K562 (cell line): Measurements from ENCODE around the gene SYPL2. TPM values are rescaled to one million over a fixed set of nuclear protein-coding genes. Genes with fewer than 3 reads are reported as not detected.

ENCODE experiments used
- ATAC-seq: fragments of 200-7000 bp; cut with Tn5 transposase; 3 replicates; pipeline ENCODE4 v1.9.1; 2020; ENCODE audit warnings: moderate library complexity
- BruUV-seq: library from RNA; stranded (reverse); fragments of 400-500 nt; replicated peaks from 2 replicates; lab custom pipeline; 2021; lab: Mats Ljungman, UMichigan
- CTCF ChIA-PET: fragments of 300-600 bp; formaldehyde crosslinking; extraction: SDS; loops from one replicate; lab custom pipeline; 2021; ENCODE audit warnings: low intra/inter-chr PET ratio; lab: Yijun Ruan, JAX
- POLR2A ChIA-PET: fragments of 300-600, 350-650 bp; sonication (Branson Sonifier 250); formaldehyde crosslinking; extraction: SDS; loops from one replicate; lab custom pipeline; 2021; ENCODE audit warnings: antibody characterized with exemption, inconsistent platforms; lab: Yijun Ruan, JAX
- DNase-seq, 4 experiments: peaks; one replicate each; pipeline versions ENCODE4 v3.0.0 to v3.0.0-alpha.2; 2011 to 2018; ENCODE audit warnings: low spot score in 3 of 4, mixed read lengths in 3 of 4; ENCODE audit errors: extremely low read depth in 1 of 4
- FAIRE-seq: peaks from 2 replicates; lab custom pipeline; 2011; peaks lifted over from hg19 to GRCh38; lab: Jason Lieb, UNC
- H2AFZ ChIP-seq: 2 replicates; pipeline ENCODE4 v1.6.0; 2011; ENCODE audit warnings: low read depth, low read length, control low read depth, inconsistent platforms
- H3K27ac ChIP-seq: fragments of 200-600 bp; 3 replicates; pipeline ENCODE4 v1.8.0; 2011; ENCODE audit warnings: low read depth, mild to moderate bottlenecking, control low read depth, inconsistent platforms, low read length, moderate library complexity, mixed read lengths; ENCODE audit errors: extremely low read depth
- H3K27me3 ChIP-seq, 2 experiments: fragments of 300-600 bp in 1 of 2; 2 replicates in 1 of 2; 3 replicates in 1 of 2; pipeline versions ENCODE4 v1.6.0 to v1.8.0; 2011; ENCODE audit warnings: inconsistent platforms in 2 of 2, low read length in 2 of 2, mild to moderate bottlenecking in 1 of 2, mixed read lengths in 1 of 2, moderate library complexity in 1 of 2; ENCODE audit not compliant: control insufficient read depth in 2 of 2, insufficient read depth in 2 of 2
- H3K36me3 ChIP-seq: fragments of 300-600 bp; 3 replicates; pipeline ENCODE4 v1.8.0; 2011; ENCODE audit warnings: mild to moderate bottlenecking, low read length, inconsistent platforms; ENCODE audit not compliant: control insufficient read depth, insufficient read depth
- H3K4me1 ChIP-seq, 2 experiments: fragments of 200-600 bp in 1 of 2; replicated peaks in 1 of 2; 2 replicates in 1 of 2; 3 replicates in 1 of 2; pipeline versions ENCODE4 v1.5.1 to v1.8.0; 2011; ENCODE audit warnings: inconsistent platforms in 2 of 2, low read length in 2 of 2, mild to moderate bottlenecking in 1 of 2, mixed read lengths in 1 of 2, moderate library complexity in 1 of 2; ENCODE audit not compliant: control insufficient read depth in 2 of 2, insufficient read depth in 2 of 2
- H3K4me2 ChIP-seq: 2 replicates; pipeline ENCODE4 v1.6.1; 2011; ENCODE audit warnings: low read length, control low read depth, inconsistent platforms, mixed read lengths; ENCODE audit not compliant: insufficient read depth
- H3K4me3 ChIP-seq: fragments of 200-600 bp; sonication (generic), shearing (Covaris generic); 2 replicates; pipeline ENCODE4 v1.5.1; 2016; ENCODE audit warnings: control low read depth, inconsistent platforms
- H3K79me2 ChIP-seq: fragments of 200-600 bp; 3 replicates; pipeline ENCODE4 v1.8.0; 2011; ENCODE audit warnings: low read length, inconsistent platforms; ENCODE audit not compliant: control insufficient read depth, insufficient read depth
- H3K9ac ChIP-seq, 2 experiments: 2 replicates each; pipeline versions ENCODE4 v1.6.0 to v1.6.1; 2011; ENCODE audit warnings: low read depth in 2 of 2, low read length in 2 of 2, control low read depth in 1 of 2, inconsistent platforms in 1 of 2, mild to moderate bottlenecking in 1 of 2, mixed read lengths in 1 of 2; ENCODE audit not compliant: insufficient read depth in 1 of 2
- H3K9me1 ChIP-seq: one replicate; pipeline ENCODE4 v1.6.0; 2011; ENCODE audit warnings: inconsistent platforms, mild to moderate bottlenecking, low read length, moderate library complexity; ENCODE audit not compliant: control insufficient read depth, insufficient read depth
- H3K9me3 ChIP-seq: replicated peaks from 2 replicates; pipeline ENCODE4 v1.5.1; 2011; ENCODE audit warnings: low read depth, low read length, inconsistent platforms; ENCODE audit not compliant: control insufficient read depth, insufficient read depth
- H4K20me1 ChIP-seq: replicated peaks from 2 replicates; pipeline ENCODE4 v1.6.1; 2011; ENCODE audit warnings: low read length, inconsistent platforms, mixed read lengths; ENCODE audit not compliant: control insufficient read depth, insufficient read depth
- ILF3 ChIP-seq: fragments of 450-650 bp; IDR thresholded peaks from 2 replicates; pipeline ENCODE4 v1.6.1; 2018; ENCODE audit warnings: antibody characterized with exemption, mild to moderate bottlenecking, moderate library complexity, borderline replicate concordance
- OTX1 ChIP-seq: fragments of 450-650 bp; formaldehyde crosslinking; IDR thresholded peaks from 2 replicates; pipeline ENCODE4 v1.4.0; 2022; ENCODE audit warnings: mild to moderate bottlenecking
- RBFOX2 ChIP-seq: fragments of 200-400 bp; formaldehyde crosslinking; IDR thresholded peaks from 2 replicates; pipeline ENCODE4 v1.6.1; 2017; ENCODE audit warnings: low read depth, mild to moderate bottlenecking, low read length, moderate library complexity
- ZNF184 ChIP-seq: sonication (generic); formaldehyde crosslinking; IDR thresholded peaks from 2 replicates; pipeline ENCODE4 v1.5.0; 2020; ENCODE audit warnings: missing genetic modification reagents
- ZNF507 ChIP-seq: conservative IDR thresholded peaks from 2 replicates; pipeline ENCODE4 v1.6.1; 2017; ENCODE audit warnings: missing genetic modification characterization, missing compliant biosample characterization
- ZNF668 ChIP-seq: fragments of 250-450 bp; sonication (Bioruptor Pico); IDR thresholded peaks from 2 replicates; pipeline ENCODE4 v1.8.0; 2022; ENCODE audit warnings: mild to moderate bottlenecking, inconsistent platforms
- WGBS: fragments of 100-300 bp; shearing (Covaris generic); methylation state at CpG from one replicate; pipeline ENCODE4 v1.1.6; 2016; ENCODE audit warnings: low coverage, mixed read lengths; ENCODE audit not compliant: insufficient coverage; ENCODE audit errors: missing lambda C conversion rate; 5-methylcytosine and 5-hydroxymethylcytosine counted together
- in situ Hi-C: fragments of 300-500 bp; cut with MboI; formaldehyde crosslinking; loops from 4 replicates; pipeline ENCODE4 v1.15.0; 2018; ENCODE audit warnings: inconsistent platforms, mixed read lengths
- intact Hi-C: fragments of 100-400 bp; cut with micrococcal nuclease; formaldehyde crosslinking; loops from 2 replicates; pipeline ENCODE4 v1.14.2; 2022
- polyA plus RNA-seq, 8 experiments: library from polyadenylated mRNA; depleted of rRNA in 4 of 8; stranded (reverse) in 5 of 8; unstranded in 3 of 8; fragments of >200 nt; fragmentation: Nextera tagmentation in 2 of 8; fragmentation: Illumina TruSeq in 1 of 8; extraction: Ambion mirVana in 2 of 8; extraction: Trizol in 1 of 8; gene quantifications; 2 replicates each; pipeline versions ENCODE4 v1.2.1 to v1.2.3, GENCODE V29; 2011 to 2014; ENCODE audit warnings: inconsistent platforms in 1 of 8, missing spikeins in 1 of 8
- total RNA-seq, 7 experiments: library from RNA; depleted of rRNA in 6 of 7; stranded (reverse); fragments of >200 nt in 6 of 7; fragmentation: Illumina TruSeq in 2 of 7; extraction: Trizol in 2 of 7; gene quantifications; 2 replicates each; pipeline versions ENCODE4 v1.2.1 to v1.2.3, GENCODE V29; 2011 to 2021; ENCODE audit warnings: low replicate concordance in 1 of 7

Gene SYPL2
- total and polyA plus RNA-seq, 9 of the 15 experiments (the other 6 are each of a cell fraction or from before 2014, with no cell fraction given): 0.03 to 0.20 (median 0.07) TPM; not detected in 2

DNA sequence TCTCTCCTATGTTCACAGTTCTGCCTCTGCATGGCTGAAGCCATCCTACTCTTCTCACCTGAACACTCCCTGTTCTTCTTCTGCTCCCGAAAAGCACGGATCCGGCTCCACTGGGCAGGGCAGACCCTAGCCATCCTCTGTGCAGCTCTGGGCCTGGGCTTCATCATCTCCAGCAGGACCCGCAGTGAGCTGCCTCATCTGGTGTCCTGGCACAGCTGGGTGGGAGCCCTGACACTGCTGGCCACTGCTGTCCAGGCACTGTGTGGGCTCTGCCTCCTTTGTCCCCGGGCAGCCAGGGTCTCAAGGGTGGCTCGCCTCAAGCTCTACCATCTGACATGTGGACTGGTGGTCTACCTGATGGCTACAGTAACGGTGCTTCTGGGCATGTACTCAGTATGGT lies 29.4 kb downstream of the SYPL2 start:
- no peak overlapping the region for H3K27ac ChIP-seq
- H3K9ac ChIP-seq: peak overlapping the region in 1 of 2 experiments; percentile 24; a peak in 1 of 4 replicates
- peaks cover 35% of the 10 kb centered on the region; the same call in 2 of the 3 replicates for H3K36me3 ChIP-seq
- H3K9me3 ChIP-seq: no peaks in the 10 kb centered on the region
- H4K20me1 ChIP-seq: no peaks in the 10 kb centered on the region; the same call in 1 of the 2 replicates
- DNase-seq (no peak), ATAC-seq (no peak), FAIRE-seq (no peak)
- in situ Hi-C loops: loop anchor here (5.0 kb wide), 1 partner anchor 37 kb away; no protein-coding TSS in a partner anchor
- H3K27me3 ChIP-seq: no peaks in the 10 kb centered on the region
- no peak overlapping the region for H3K4me3 ChIP-seq
- 87% methylated on average over 7 of the region's 7 CpGs for WGBS
- ChIA-PET CTCF (interaction anchor here (6.9 kb wide), 1 partner anchor 37 kb away, joined by 131 read pairs; no protein-coding TSS in a partner anchor), POLR2A (interaction anchor here (0.8 to 1.4 kb wide), 3 partner anchors 10 to 90 kb away, joined by 3 read pairs; no protein-coding TSS in a partner anchor)
- intact Hi-C loops: no loop called here
- BruUV-seq: no TSS peak
- H2AFZ ChIP-seq: no peak overlapping the region
- TF ChIP-seq RBFOX2 (0 out of 2 replicates have a peak, but pooled peaks have one; percentile 32), ZNF184 (no peak)
- H3K4me2 ChIP-seq: no peak overlapping the region
- H3K79me2 ChIP-seq: peaks cover 5% of the 10 kb centered on the region; the same call in 1 of the 3 replicates
- H3K4me1 ChIP-seq: peaks cover 13 to 30% of the 10 kb centered on the region in 2 experiments; a peak in 4 of 5 replicates
- H3K9me1 ChIP-seq: no peaks in the 10 kb centered on the region

DNA sequence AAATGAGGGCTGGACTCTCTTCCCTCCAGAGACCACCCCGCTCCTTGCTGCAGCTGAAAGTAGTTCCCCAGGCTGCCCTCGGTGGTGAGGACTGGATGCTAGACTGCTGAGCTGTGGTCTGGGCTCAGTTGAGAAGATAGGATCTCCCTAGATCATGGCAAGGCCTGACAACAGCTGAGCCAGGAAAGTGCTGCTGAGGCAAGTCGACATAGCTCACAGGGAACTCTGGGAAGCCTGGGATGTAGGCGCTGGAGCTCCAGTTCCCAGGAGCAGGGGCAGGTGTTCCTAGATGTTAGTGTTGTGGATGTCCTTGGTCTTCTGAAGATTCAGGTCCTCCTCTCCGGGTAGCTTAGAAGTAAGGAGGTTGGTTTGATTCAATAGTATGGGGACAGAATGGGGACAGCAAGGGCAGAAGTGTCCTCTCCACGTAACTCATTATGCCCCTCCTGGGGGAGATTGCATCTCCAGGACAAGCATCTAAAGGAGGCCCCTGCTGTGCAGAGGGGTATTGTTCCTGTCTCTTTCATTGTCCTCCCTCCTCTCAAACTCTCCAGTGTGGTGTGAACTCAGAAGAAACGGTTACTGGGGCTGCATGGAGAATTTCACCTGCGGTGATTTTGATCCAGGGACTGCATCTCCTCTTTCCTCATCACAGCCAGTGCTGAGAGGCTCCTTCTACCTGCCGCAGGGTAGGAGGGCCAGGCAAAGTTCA lies 31.3 kb downstream of the SYPL2 start:
- H3K4me1 ChIP-seq: peaks cover 27 to 30% of the 10 kb centered on the region in 2 experiments
- TF ChIP-seq ZNF668 (CRISPR knock-in tag) (no peak), OTX1 (no peak), ILF3 (no peak), ZNF507 (tag) (no peak)
- 45% methylated on average over 8 of the region's 9 CpGs for WGBS
- no peaks in the 10 kb centered on the region for H3K27me3 ChIP-seq
- H3K9ac ChIP-seq: peak overlapping the region in 1 of 2 experiments; percentile 61; a peak in 1 of 4 replicates
- H2AFZ ChIP-seq: no peak overlapping the region
- FAIRE-seq (no peak), DNase-seq (no peak), ATAC-seq (no peak)
- no peaks in the 10 kb centered on the region for H3K9me3 ChIP-seq
- no peak overlapping the region for H3K27ac ChIP-seq
- no peaks in the 10 kb centered on the region for H3K9me1 ChIP-seq
- ChIA-PET POLR2A (interaction anchor here (0.6 to 1.9 kb wide), 10 partner anchors 8 to 407 kb away, joined by 3 to 6 read pairs (median 3); partner anchors contain the start of genes CELSR2 and TMEM167B), CTCF (interaction anchor here (0.7 to 6.4 kb wide), 2 partner anchors 12 to 34 kb away, joined by 3 to 84 read pairs; no protein-coding TSS in a partner anchor)
- peaks cover 26% of the 10 kb centered on the region; the same call in 2 of the 3 replicates for H3K36me3 ChIP-seq
- no peak overlapping the region for H3K4me3 ChIP-seq
- intact Hi-C loops (no loop called here), in situ Hi-C loops (loop anchor here (5.0 kb wide), 1 partner anchor 35 kb away; no protein-coding TSS in a partner anchor)
- H3K4me2 ChIP-seq: no peak overlapping the region
- H4K20me1 ChIP-seq: no peaks in the 10 kb centered on the region; the same call in 1 of the 2 replicates
- peaks cover 5% of the 10 kb centered on the region; the same call in 1 of the 3 replicates for H3K79me2 ChIP-seq
- no TSS peak for BruUV-seq
